H1 (cell line): Measurements from ENCODE around the gene ABI3. TPM values are rescaled to one million over a fixed set of nuclear protein-coding genes. Genes with fewer than 3 reads are reported as not detected.

Experiments used
- HDAC2 ChIP-seq, 2 experiments: fragments of 300-600 bp in 1 of 2; sonication (generic) in 1 of 2; IDR thresholded peaks; 2 replicates each; pipeline ENCODE4 v1.6.1; 2011 to 2012; ENCODE audit warnings: low read depth in 2 of 2, low read length in 2 of 2, mild to moderate bottlenecking in 2 of 2, moderate library complexity in 2 of 2, borderline replicate concordance in 1 of 2, inconsistent platforms in 1 of 2
- polyA plus RNA-seq, 7 experiments: library from polyadenylated mRNA; depleted of rRNA in 3 of 7; stranded (reverse) in 5 of 7; unstranded in 2 of 7; fragments of >200 nt in 5 of 7; fragments of 200-250 nt in 2 of 7; gene quantifications; 1 replicate in 5 of 7; 2 replicates in 1 of 7; 4 replicates in 1 of 7; pipeline versions ENCODE4 v1.2.1 to v1.2.3, GENCODE V29; 2011 to 2013; ENCODE audit warnings: missing spikeins in 2 of 7, mixed read lengths in 2 of 7
- total RNA-seq: library from RNA; stranded (reverse); fragmentation: NEBNext Ultra II Directional; extraction: Animal tissue kit (Norgen Biotek cat#: 25700); gene quantifications from 2 replicates; pipeline ENCODE4 v1.2.1, GENCODE V29; 2021
- TF ChIP-seq, protein P1 (sequence below): IDR thresholded peaks from 2 replicates; pipeline ENCODE4 v1.6.1; 2011; ENCODE audit warnings: low read length, improper control_type of control experiment

The ABI3 gene
- total and polyA plus RNA-seq, 2 of the 8 experiments (the other 6 are each of a cell fraction or from before 2014, with no cell fraction given) = 1.3 to 2.5 TPM

DNA sequence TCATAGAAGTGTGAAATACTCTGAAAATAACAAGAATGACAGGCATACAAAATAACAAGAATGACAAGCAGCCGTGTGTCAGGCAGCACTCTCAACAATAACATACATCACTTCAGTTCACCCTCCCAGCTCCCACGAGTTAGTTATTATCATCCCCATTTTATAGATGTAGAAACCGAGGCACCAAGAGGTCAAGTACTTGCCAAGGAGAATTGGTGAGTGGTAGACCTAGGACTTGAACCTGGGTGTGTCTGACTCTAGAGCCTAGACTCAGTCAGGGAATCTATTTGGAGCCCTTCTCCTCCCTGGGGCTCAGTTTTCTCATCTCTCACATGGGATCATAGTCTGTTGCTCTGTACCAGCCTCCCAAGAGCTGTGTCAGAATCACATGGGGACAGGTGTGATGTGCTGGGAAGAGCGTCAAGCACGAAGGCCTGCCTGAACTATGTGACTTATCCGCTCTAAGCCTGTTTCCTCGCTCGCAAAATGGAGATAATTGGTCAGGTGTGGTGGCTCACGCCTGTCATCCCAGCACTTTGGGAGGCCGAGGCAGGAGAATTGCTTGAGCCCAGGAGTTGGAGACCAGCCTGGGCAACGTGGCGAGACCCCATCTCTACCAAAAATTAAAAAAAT lies 39.5 kb downstream of the ABI3 start (continued):
- TF ChIP-seq, protein P1, sequence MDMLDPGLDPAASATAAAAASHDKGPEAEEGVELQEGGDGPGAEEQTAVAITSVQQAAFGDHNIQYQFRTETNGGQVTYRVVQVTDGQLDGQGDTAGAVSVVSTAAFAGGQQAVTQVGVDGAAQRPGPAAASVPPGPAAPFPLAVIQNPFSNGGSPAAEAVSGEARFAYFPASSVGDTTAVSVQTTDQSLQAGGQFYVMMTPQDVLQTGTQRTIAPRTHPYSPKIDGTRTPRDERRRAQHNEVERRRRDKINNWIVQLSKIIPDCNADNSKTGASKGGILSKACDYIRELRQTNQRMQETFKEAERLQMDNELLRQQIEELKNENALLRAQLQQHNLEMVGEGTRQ = no peak
- TF ChIP-seq HDAC2 (IDR thresholded peaks at IDR 0.05; ENCODE audit: borderline replicate concordance in 1 of 2, low read depth in 2 of 2, low read length in 2 of 2) = 0 out of 4 replicates have a peak, but pooled peaks of 1 of the 2 experiments have one; percentile 33
